ENCODE results near the gene ACVRL1. TPM values are rescaled to one million over a fixed set of nuclear protein-coding genes. Genes with fewer than 3 reads are reported as not detected.

ACVRL1 gene
- total RNA-seq, 1 experiment from 2014 or later = not detected

- ChIA-PET POLR2A (interaction anchor here (0.7 to 3.3 kb wide), 7 partner anchors 7 to 1092 kb away, joined by 3 to 39 read pairs (median 4); no protein-coding TSS in a partner anchor), CTCF (interaction anchor here (0.5 to 1.3 kb wide), 4 partner anchors 10 to 534 kb away, joined by 3 to 4 read pairs (median 4); no protein-coding TSS in a partner anchor)
- Mint-ChIP-seq H3K9me3 (ENCODE audit: unreplicated experiment) (no peaks in the 10 kb centered on the region), H3K4me3 (ENCODE audit: unreplicated experiment) (no peak overlapping the region), H3K27me3 (ENCODE audit: insufficient read depth, unreplicated experiment) (peaks cover 6% of the 10 kb centered on the region), H3K4me1 (ENCODE audit: insufficient read depth, unreplicated experiment) (peaks cover 43% of the 10 kb centered on the region), H3K27ac (ENCODE audit: low read depth, unreplicated experiment) (peak overlapping the region; percentile 39), H3K36me3 (ENCODE audit: insufficient read depth, unreplicated experiment) (peaks cover 7% of the 10 kb centered on the region)
- peak; percentile 92 for DNase-seq (ENCODE audit: unreplicated experiment)
- no peak for TF ChIP-seq CTCF (IDR thresholded peaks at IDR 0.05; ENCODE audit: unreplicated experiment)
- intact Hi-C loops (cut with micrococcal nuclease) = no loop called here
- no TSS peak for BruUV-seq (replicated peaks)
Measured at GRCh38 chr12:51954561-51955361, 47.5 kb downstream of the ACVRL1 start.

GRCh38 chr12:51955702-51956101, 48.4 kb downstream of the ACVRL1 start:
- peaks cover 13% of the 10 kb centered on the region for H3K36me3 Mint-ChIP-seq (ENCODE audit: insufficient read depth, unreplicated experiment)
- H3K4me1 Mint-ChIP-seq (ENCODE audit: insufficient read depth, unreplicated experiment) = peaks cover 45% of the 10 kb centered on the region
- POLR2A ChIA-PET = interaction anchor here (0.9 to 3.3 kb wide), 4 partner anchors 10 to 77 kb away, joined by 3 to 39 read pairs (median 6); no protein-coding TSS in a partner anchor
- intact Hi-C loops (cut with micrococcal nuclease) = no loop called here
- no peak for TF ChIP-seq CTCF (IDR thresholded peaks at IDR 0.05; ENCODE audit: unreplicated experiment)
- CTCF ChIA-PET = interaction anchor here (0.6 to 2.0 kb wide), 6 partner anchors 12 to 535 kb away, joined by 3 to 7 read pairs (median 4); no protein-coding TSS in a partner anchor
- no peak overlapping the region for H3K27ac Mint-ChIP-seq (ENCODE audit: low read depth, unreplicated experiment)
- H3K9me3 Mint-ChIP-seq (ENCODE audit: unreplicated experiment) = no peaks in the 10 kb centered on the region
- H3K27me3 Mint-ChIP-seq (ENCODE audit: insufficient read depth, unreplicated experiment) = no peaks in the 10 kb centered on the region
- DNase-seq (ENCODE audit: unreplicated experiment) = no peak
- BruUV-seq (replicated peaks) = no TSS peak
- H3K4me3 Mint-ChIP-seq (ENCODE audit: unreplicated experiment) = no peak overlapping the region

GRCh38 chr12:51958542-51958941, 51.2 kb downstream of the ACVRL1 start:
- H3K4me1 Mint-ChIP-seq (ENCODE audit: insufficient read depth, unreplicated experiment) = peaks cover 46% of the 10 kb centered on the region
- H3K4me3 Mint-ChIP-seq (ENCODE audit: unreplicated experiment) = no peak overlapping the region
- ChIA-PET POLR2A (interaction anchor here (0.6 to 4.5 kb wide), 2 partner anchors 13 to 19 kb away, joined by 3 to 33 read pairs; no protein-coding TSS in a partner anchor), CTCF (interaction anchor here (0.7 to 1.3 kb wide), 4 partner anchors 12 to 65 kb away, joined by 3 read pairs; no protein-coding TSS in a partner anchor)
- no peak for TF ChIP-seq CTCF (IDR thresholded peaks at IDR 0.05; ENCODE audit: unreplicated experiment)
- intact Hi-C loops (cut with micrococcal nuclease) = no loop called here
- no peaks in the 10 kb centered on the region for H3K27me3 Mint-ChIP-seq (ENCODE audit: insufficient read depth, unreplicated experiment)
- BruUV-seq (replicated peaks) = no TSS peak
- H3K36me3 Mint-ChIP-seq (ENCODE audit: insufficient read depth, unreplicated experiment) = peaks cover 16% of the 10 kb centered on the region
- H3K9me3 Mint-ChIP-seq (ENCODE audit: unreplicated experiment) = no peaks in the 10 kb centered on the region
- DNase-seq (ENCODE audit: unreplicated experiment) = no peak
- no peak overlapping the region for H3K27ac Mint-ChIP-seq (ENCODE audit: low read depth, unreplicated experiment)

GRCh38 chr12:51959211-51959610, 51.9 kb downstream of the ACVRL1 start:
- POLR2A ChIA-PET = interaction anchor here (0.7 to 4.5 kb wide), 2 partner anchors 12 to 1293 kb away, joined by 5 to 33 read pairs; a partner anchor contains a TSS
- Mint-ChIP-seq H3K27me3 (ENCODE audit: insufficient read depth, unreplicated experiment) (no peaks in the 10 kb centered on the region), H3K4me1 (ENCODE audit: insufficient read depth, unreplicated experiment) (peaks cover 39% of the 10 kb centered on the region), H3K27ac (ENCODE audit: low read depth, unreplicated experiment) (no peak overlapping the region), H3K9me3 (ENCODE audit: unreplicated experiment) (no peaks in the 10 kb centered on the region), H3K36me3 (ENCODE audit: insufficient read depth, unreplicated experiment) (peaks cover 16% of the 10 kb centered on the region), H3K4me3 (ENCODE audit: unreplicated experiment) (no peak overlapping the region)
- intact Hi-C loops (cut with micrococcal nuclease) = no loop called here
- BruUV-seq (replicated peaks) = no TSS peak
- TF ChIP-seq CTCF (IDR thresholded peaks at IDR 0.05; ENCODE audit: unreplicated experiment) = no peak
- DNase-seq (ENCODE audit: unreplicated experiment) = no peak
- CTCF ChIA-PET = interaction anchor here (0.7 to 1.3 kb wide), 5 partner anchors 11 to 64 kb away, joined by 3 to 5 read pairs (median 3); no protein-coding TSS in a partner anchor
